ENCODE results near the gene ARHGEF10L.

DNA sequence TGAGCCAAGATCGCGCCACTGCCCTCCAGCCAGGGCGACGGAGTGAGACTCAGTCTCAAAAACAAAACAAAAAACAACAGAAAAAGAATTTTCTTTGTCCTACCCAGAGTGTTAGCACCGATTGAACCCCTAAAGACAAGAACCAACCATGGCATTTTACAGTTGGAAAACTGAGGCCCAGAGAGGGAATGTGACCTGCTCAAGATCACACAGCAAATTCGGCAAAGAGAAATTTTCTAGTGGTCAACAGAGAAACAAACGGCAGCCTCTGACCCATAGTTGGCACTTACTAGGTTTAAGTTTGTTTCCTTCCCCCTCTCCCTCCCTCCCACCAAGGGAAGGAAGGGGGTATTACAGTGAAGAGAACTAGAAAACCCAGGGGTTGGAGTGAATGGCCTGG, 195.1 kb downstream of the ARHGEF10L start:
- TF ChIP-seq, protein P1, sequence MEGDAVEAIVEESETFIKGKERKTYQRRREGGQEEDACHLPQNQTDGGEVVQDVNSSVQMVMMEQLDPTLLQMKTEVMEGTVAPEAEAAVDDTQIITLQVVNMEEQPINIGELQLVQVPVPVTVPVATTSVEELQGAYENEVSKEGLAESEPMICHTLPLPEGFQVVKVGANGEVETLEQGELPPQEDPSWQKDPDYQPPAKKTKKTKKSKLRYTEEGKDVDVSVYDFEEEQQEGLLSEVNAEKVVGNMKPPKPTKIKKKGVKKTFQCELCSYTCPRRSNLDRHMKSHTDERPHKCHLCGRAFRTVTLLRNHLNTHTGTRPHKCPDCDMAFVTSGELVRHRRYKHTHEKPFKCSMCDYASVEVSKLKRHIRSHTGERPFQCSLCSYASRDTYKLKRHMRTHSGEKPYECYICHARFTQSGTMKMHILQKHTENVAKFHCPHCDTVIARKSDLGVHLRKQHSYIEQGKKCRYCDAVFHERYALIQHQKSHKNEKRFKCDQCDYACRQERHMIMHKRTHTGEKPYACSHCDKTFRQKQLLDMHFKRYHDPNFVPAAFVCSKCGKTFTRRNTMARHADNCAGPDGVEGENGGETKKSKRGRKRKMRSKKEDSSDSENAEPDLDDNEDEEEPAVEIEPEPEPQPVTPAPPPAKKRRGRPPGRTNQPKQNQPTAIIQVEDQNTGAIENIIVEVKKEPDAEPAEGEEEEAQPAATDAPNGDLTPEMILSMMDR (conservative IDR thresholded peaks at IDR 0.05) = no peak
- no peak for TF ChIP-seq EZH2 (IDR thresholded peaks at IDR 0.05; ENCODE audit: low read depth)
